ENCODE measurements around the gene KCNH3.

Gene KCNH3

DNA sequence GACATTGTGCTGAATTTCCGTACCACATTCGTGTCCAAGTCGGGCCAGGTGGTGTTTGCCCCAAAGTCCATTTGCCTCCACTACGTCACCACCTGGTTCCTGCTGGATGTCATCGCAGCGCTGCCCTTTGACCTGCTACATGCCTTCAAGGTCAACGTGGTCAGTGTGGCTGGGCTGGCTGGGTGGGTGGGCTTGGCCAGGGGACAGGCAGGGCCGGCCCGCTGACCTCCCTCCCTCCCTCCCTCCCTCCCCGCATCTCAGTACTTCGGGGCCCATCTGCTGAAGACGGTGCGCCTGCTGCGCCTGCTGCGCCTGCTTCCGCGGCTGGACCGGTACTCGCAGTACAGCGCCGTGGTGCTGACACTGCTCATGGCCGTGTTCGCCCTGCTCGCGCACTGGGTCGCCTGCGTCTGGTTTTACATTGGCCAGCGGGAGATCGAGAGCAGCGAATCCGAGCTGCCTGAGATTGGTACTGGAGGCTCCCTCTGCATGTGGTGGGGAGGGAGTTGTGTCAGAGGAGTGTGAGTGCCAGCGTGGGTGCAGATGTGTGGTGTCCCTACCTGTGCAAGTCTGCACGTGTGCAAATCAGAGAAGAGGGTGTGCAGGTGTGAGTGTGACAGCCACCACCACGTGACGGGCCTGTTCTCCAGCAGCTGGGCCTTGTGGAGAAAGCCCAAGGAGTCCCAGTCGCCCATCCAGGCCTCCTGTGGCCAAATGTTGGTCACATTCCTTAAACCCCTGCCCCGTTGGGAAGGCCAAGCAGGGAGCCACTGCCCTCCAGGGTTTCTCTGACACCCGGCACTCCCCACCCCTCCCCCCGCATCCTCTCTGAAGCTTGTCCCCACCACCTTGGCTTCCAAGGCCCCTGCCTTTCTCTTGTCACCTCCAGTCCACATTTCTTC, 5.3 kb downstream of the KCNH3 start:
- no peak for DNase-seq (ENCODE audit: low spot score)

DNA sequence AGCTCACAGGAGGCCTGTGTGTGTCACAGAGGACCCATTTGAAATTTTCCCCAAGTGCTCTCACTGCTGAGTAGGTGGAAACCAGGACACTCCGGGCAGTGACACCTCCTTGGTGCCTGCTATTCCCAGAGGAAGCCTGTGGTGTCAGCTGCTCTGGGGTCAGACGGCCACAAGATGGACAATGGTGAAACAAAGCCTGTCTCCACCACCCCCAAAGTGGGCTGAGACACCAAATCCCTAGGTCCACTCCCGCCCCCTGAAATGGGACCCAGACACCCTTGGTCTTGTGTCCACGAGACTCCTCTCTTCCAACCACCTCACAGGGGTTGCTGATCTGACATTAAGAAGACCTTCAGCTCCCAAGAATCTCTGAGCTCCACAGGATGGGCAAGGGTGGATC, 7.0 kb downstream of the KCNH3 start:
- no peak for DNase-seq (ENCODE audit: low spot score)

DNA sequence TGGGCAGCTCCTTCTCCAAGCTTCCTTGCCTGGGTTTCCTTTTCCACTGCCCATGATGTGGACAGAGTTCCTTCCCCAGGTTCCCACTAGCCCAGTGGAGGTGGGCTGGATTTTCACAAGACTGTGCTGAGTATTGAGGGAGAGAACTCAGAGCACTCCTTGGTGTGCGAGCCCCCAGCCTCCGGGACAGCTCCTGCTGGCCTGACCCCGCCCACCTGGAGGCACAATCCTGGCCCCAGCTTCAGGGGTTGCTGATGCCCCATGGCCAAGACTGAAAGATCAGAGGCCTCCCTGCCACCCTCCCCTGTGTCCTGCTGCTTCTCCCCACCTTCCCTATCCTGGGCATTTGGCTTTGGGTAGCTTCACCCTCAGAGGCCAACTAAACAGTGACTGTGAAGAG, 7.7 kb downstream of the KCNH3 start:
- DNase-seq (ENCODE audit: low spot score), result no peak

DNA sequence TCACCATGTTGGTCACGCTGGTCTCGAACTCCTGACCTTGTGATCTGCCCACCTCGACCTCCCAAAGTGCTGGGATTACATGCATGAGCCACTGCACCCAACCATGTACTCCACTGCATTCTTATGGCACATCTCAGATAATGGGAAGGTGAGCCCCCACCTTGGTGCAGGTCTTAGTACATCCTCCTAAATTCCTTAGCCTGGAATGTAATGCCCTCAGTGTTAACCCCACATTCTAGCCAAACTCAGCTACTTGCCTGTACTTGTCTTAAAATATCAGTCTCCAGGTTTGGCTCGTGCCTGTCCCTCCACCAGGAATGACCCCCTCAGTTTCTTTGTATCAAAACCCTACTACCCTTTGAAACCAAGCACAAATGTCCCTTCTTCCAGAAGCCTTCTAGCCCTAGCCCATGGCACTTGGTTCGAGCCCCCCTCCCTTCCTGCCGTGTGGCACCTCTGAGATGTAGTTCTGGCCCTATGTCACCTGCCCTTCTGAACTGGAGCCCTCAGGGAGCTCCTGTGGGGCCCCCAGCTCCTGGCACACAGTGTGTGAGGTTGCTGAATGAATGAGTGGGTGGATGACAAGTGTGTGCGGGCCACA, 8.4 kb downstream of the KCNH3 start:
- DNase-seq (ENCODE audit: low spot score), result no peak

DNA sequence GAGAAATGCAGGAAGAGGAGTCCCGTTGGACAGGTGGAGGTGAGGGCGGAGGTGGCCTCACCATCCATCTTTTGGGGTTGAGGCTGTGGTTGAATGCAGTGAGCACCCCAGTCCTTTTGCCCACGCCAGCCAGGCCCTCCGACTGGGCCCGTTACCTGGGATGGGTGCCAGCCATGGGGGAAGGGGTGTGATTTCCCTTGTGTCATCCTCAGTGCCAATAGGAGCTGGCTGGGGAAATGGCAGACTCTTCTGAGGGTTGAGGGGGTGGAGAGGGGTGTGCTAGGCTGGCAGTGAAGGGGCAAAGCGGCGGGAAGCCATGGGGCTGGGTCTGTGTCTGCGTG, 9.6 kb downstream of the KCNH3 start:
- DNase-seq (ENCODE audit: low spot score), result no peak

DNA sequence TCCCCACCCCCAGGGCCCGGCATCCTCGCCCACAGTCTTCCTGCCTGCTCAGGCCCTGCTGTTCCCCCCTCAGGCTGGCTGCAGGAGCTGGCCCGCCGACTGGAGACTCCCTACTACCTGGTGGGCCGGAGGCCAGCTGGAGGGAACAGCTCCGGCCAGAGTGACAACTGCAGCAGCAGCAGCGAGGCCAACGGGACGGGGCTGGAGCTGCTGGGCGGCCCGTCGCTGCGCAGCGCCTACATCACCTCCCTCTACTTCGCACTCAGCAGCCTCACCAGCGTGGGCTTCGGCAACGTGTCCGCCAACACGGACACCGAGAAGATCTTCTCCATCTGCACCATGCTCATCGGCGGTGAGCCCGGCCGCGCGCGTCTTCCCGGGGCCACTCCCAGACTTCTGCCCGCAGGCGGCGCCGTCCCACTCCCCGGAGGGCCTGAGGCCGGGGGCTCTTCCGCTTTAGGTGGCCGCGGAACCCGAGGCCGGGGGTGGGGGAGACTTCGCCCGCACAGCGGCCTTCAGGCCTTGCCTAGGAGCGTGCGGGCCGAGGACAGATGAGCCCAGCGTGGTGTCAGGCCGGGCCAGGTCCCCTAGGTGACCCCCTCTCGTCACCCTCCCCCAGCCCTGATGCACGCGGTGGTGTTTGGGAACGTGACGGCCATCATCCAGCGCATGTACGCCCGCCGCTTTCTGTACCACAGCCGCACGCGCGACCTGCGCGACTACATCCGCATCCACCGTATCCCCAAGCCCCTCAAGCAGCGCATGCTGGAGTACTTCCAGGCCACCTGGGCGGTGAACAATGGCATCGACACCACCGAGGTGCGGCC, 10.2 kb downstream of the KCNH3 start:
- no peak for DNase-seq (ENCODE audit: low spot score)

DNA sequence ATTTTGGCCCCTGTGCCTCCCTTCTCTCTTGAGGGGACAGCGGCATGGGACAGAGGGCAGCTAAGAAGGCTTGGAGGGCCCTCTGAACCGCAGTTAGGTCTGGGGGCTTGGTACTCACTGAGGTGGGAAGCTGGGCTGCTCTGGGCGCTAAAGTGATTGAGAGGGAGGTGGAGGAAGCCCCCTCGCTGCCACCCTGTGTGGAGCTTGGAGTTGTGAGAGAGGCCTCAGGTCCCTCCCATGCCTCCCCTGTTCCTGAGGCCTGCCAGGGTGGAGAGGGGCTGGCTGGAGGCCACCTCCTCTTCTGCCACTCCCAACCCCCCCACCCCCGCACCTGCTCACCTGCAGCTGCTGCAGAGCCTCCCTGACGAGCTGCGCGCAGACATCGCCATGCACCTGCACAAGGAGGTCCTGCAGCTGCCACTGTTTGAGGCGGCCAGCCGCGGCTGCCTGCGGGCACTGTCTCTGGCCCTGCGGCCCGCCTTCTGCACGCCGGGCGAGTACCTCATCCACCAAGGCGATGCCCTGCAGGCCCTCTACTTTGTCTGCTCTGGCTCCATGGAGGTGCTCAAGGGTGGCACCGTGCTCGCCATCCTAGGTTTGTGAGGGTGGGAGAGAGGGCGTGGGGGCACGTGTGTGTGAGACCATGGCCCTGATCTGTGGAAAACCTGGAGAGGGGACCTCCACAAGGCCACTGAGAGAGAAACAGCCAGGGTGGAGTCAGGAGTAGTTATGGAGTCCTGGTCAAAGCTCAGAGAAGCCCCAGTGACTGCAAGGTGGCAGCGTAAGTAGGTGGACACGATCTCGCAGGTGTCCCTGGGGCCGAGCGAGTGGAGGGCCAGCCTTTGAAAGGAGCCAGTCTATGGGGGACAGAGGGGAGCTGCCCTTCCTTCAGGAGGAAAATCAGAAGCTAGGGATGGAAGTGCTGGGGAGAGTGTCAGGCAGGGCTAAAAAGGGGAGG, 11.2 kb downstream of the KCNH3 start:
- no peak for DNase-seq (ENCODE audit: low spot score)

DNA sequence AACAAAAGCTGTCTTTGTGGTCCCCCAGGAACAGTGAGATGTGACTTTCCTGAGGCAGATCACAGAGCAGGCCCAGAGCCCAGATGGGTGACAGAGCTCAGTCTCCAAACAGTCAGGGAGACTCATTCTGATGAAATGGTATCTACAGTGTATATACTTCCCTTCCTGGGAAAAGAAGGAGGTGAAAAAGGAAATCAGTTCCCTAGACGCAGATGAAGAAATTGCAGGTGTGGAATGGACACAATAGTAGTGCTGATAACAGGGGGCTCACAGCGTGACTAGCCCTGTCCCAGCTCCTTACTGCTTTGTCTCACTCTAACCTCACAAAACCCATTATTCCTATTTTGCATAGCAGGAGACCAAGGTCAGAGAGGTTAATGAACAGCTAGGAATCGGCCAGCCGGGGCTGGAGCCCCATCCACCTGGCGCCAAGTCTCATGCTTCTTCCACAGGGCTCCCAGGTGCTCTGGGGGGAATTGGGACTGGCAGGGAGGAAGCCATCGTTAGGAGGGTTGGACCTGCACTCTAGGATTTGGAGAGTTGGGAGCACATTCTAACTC, 11.9 kb downstream of the KCNH3 start:
- no peak for DNase-seq (ENCODE audit: low spot score)

DNA sequence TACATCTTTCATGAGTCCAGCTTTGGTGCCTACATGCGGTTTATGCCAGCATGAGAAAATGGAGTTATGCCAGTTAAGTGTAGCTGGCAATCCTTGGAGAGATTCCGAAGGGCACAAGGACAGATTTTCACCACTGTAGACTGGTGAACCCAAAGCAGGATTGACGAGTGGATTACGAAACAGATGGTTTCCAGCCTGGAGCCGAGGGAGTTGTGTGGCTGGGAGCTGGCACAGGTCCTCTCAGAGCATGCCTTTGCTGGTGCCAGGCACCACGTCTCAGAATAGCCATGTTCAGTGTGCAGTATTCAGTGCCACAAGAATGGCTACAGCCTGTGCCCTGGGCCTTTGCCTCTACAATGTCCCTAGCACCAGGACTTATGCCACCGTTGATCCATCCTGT, 13.2 kb downstream of the KCNH3 start:
- DNase-seq (ENCODE audit: low spot score), result no peak

DNA sequence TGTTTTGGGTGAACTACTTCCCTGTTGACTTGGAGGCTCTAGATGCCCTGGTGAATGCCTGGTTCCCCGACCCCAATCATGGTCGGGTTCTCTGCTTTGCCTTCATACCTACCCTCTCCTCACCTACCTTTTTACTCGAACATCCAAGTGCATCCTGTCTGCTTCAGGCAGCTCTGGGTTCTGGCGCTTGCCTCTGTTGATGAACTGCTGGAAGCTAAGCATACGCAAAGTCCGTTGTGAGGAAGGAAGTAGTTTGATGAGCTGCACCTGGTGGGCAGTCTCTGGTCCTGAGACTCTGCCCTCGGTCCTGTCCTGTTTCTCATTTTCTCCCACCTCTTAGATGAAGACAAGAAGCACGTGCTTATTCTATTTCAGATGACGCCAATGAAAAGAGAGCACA, 13.6 kb downstream of the KCNH3 start:
- DNase-seq (ENCODE audit: low spot score), result no peak

DNA sequence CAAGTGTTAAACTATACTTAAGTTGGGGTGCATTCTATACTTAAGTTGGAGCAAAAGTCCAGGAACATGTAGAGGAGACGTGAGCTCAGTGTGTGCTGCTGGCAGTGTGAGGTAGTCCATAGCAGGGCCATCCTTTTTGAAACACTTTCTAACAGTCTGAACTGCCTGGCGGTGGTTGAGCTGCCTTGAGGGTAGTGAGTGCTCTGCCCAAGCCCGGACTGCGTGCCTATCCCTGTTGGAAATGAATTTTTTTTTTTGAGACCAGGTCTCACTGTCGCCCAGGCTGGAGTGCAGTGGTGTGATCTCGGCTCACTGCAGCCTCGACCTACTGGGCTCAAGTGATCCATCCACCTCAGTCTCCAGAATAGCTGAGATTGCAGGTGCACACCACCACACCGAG, 14.1 kb downstream of the KCNH3 start:
- no peak for DNase-seq (ENCODE audit: low spot score)

DNA sequence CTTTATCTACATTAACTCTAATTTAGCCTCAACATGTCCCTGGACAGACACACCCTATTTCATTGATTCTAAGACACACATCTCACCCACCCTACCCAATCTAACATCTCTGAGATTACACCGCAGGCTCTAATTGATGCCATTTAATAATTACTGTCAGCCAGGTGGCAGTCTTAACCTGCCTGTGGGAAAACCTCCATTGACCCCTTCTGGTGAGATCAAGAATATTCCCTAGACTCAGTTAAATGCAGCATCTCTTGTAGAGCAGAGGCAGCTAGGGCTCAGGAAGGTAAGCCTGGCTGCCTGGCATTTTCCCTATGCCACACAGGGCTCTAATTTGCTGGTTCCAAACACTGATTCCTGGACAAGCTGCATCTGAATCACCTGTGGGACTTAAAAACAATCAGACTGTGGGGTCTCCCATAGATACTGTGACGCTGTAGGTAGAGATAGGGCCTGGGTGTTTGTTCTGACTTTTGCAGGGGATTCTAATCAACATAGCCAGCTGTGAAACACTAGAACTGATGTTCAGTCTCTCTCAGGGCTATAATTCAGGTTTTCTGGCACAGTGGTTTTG, 14.8 kb downstream of the KCNH3 start:
- DNase-seq (ENCODE audit: low spot score), result peak; percentile 44

DNA sequence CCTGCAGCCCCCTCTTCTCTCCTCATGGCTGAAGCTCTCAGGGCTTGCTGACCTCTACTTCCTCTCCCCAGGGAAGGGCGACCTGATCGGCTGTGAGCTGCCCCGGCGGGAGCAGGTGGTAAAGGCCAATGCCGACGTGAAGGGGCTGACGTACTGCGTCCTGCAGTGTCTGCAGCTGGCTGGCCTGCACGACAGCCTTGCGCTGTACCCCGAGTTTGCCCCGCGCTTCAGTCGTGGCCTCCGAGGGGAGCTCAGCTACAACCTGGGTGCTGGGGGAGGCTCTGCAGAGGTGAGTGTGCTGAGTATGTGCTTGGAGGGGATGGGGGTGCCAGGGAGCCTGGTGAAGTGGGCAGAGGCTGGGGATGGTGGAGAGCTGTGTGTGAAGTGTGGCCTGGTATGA, 15.4 kb downstream of the KCNH3 start:
- DNase-seq (ENCODE audit: low spot score), result no peak

DNA sequence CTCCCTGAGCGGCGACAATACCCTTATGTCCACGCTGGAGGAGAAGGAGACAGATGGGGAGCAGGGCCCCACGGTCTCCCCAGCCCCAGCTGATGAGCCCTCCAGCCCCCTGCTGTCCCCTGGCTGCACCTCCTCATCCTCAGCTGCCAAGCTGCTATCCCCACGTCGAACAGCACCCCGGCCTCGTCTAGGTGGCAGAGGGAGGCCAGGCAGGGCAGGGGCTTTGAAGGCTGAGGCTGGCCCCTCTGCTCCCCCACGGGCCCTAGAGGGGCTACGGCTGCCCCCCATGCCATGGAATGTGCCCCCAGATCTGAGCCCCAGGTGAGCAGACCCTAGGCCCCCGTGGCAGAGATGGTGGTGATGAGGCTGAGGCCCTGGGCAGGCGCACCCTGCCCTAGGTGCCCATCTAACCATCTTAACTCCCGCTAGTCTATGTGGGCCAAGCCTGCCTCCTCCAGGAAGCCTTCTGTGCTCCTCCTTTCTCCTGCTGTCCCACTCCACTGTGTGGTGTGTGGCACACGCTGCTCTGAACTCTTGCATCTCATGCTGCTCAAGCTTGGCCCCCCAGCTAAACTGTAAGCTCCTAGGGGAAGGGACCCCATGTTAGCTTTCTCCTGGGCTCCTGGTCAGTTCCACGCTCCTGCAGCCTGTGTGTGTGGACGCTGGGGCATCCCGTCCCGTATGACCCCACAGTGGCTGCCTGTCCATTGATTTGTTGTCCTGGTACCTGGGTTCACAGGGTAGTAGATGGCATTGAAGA, 17.0 kb downstream of the KCNH3 start:
- no peak for DNase-seq (ENCODE audit: low spot score)

DNA sequence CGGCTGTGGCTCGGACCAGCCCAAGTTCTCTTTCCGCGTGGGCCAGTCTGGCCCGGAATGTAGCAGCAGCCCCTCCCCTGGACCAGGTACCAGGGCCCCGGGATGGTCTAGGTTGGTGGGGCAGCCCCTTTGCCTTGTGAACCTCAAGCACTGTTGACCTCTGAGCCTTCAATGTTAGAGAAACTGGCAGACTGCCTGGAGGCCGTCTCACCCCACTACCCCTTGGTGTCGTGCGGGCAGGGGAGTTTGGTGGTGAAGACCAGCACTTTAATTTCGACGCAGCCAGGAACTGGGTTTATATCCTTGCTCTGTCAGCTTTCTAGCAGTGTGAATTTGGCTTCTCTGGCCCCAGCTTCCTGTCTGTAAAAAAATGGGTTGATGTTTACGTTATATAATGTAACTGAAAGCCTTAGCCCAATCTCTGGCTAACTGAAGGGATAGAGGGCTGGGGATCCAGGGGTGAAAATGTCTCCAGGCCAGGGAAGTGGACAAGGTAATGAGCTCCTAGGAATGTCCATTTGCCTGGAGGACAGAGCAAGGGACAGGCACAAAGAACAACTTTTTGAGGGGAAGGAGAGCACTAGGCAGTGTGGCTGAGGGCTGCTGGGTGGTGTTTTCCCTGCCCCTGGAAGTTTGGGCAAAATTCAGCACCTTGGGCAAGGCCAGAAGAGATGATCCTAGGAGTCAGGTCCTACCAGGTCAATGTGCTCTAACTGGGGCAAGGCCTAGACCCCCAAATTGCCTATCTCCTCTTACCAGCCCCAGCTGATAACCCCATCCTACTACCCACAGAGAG, 17.8 kb downstream of the KCNH3 start:
- no peak for DNase-seq (ENCODE audit: low spot score)

DNA sequence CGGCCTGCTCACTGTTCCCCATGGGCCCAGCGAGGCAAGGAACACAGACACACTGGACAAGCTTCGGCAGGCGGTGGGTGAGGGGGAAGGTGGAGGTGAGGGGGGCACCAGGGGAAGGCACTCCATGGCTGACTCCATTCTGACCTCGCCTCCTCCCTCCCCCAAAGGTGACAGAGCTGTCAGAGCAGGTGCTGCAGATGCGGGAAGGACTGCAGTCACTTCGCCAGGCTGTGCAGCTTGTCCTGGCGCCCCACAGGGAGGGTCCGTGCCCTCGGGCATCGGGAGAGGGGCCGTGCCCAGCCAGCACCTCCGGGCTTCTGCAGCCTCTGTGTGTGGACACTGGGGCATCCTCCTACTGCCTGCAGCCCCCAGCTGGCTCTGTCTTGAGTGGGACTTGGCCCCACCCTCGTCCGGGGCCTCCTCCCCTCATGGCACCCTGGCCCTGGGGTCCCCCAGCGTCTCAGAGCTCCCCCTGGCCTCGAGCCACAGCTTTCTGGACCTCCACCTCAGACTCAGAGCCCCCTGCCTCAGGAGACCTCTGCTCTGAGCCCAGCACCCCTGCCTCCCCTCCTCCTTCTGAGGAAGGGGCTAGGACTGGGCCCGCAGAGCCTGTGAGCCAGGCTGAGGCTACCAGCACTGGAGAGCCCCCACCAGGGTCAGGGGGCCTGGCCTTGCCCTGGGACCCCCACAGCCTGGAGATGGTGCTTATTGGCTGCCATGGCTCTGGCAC, 18.5 kb downstream of the KCNH3 start:
- no peak for DNase-seq (ENCODE audit: low spot score)

DNA sequence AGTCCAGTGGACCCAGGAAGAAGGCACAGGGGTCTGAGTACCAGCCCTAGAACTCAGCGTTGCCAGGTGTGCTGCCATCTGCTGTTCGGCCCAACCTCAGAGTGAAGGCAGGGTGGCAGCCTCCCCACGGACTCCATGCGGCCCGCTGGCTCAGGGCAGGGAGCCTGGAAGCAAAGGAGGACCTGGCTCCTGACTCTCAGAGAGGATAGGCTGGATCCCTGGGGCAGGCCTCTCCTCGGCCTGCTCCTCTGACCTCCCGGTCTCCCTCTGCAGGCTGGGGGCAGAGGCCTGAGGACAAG, 19.0 kb downstream of the KCNH3 start:
- DNase-seq (ENCODE audit: low spot score), result no peak

DNA sequence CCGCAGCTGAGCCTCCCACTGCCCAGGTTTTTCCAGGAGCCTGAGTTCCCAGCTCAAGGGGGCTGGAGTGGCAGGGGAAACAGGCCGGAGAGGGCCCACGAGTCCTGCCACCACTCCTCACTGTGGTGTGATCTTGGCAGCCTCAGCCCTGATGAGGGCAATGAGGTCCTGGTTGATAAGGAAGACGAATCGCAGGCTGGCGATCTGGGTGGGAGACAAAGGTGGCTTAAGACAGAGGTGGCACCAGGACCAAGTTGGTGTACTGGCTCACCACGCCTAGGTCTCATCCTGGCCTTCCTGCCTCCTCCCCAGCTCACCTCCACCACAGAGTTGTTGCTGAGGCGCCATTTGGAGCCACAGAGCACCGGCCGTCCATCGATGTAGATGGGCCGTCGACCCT, 19.7 kb downstream of the KCNH3 start:
- DNase-seq (ENCODE audit: low spot score), result no peak

DNA sequence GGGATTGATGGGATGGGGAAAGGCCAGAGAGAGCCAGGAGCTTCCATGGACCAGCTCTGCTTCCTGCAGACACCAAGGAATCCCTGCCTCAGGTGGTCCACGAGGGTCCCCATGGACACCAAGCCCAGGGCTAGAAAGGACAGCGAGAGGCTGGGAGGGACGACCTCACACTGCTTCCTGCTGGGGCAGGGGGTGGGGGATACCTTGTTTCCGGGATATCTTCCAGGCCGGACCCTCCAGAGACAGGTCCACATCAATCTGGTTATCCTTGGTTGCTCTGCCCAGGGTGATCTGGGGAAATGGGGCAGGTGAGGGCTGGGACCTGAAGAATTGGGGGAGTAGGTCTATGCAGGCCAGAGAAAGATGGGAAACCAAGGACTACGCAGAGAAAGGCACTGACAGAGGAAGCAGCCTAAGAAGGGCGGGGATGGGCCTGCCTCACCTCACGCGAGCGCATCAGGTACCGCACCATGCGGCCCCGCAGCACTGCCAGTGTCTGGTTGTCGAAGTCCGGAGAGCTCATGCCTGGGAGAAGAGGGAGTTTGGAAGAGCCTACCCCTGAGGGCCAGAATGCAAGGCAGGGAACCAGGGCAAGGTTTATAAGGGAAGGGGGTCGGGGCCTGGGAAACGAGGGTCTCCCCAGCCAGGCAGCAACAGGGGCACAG, 20.3 kb downstream of the KCNH3 start:
- DNase-seq (ENCODE audit: low spot score), result no peak
